ENCODE measurements around the gene MTMR1.

MTMR1 gene

DNA sequence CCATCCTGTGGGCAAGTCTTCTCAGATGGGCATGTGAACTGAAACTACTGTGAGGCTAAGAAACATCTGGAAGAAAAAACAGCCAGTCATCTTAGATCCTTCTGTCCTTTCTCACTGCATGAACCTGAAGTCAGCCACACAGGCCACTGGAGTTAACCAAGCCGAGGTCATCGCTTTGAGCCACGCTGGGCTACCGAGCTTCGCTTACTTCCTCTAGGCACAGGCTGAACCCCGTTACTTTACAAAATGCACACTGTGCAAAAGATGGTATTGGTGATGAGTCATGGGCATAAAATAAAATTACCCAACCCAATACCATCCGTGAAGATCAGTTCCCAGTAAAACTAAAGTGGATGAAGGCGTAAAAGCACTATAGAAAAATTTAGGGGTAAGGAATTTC lies 86.2 kb downstream of the MTMR1 start:
- no peak for DNase-seq (ENCODE audit: low spot score)

- no peak for DNase-seq (ENCODE audit: low spot score)
Observed at GRCh38 chrX:150781677-150782076, 88.5 kb downstream of the MTMR1 start.

- no peak for DNase-seq (ENCODE audit: low spot score)
Observed at GRCh38 chrX:150790021-150790420, 96.8 kb downstream of the MTMR1 start.

GRCh38 chrX:150792949-150793527 lies 99.8 kb downstream of the MTMR1 start:
- DNase-seq (ENCODE audit: low spot score) = no peak

- DNase-seq (ENCODE audit: low spot score) = no peak
Observed at GRCh38 chrX:150805736-150806135, 112.5 kb downstream of the MTMR1 start.

GRCh38 chrX:150806827-150807226 lies 113.6 kb downstream of the MTMR1 start:
- DNase-seq (ENCODE audit: low spot score) = no peak

DNA sequence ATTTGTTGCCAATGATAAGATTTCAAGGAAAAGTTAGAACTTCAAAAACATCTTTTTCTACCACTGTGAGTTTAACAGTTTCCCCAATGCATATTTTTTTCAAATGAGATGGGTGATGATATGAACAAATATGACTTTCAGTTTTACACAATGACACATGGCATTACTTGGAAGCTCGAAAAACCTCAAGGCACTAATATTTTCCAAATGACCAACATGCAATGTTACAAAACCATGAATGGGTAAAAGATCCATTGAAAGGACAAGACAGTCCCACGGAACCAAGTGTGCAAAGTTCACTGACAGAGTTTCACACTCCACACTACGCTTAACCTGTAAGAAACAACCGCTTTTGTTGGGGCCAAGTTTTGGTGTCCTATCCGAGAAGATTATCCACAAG lies 120.7 kb downstream of the MTMR1 start:
- no peak for DNase-seq (ENCODE audit: low spot score)
